Measurements from ENCODE around the gene EYS. TPM values are rescaled to one million over a fixed set of nuclear protein-coding genes. Genes with fewer than 3 reads are reported as not detected.

EYS gene
- total and polyA plus RNA-seq, 9 of the 15 experiments (the other 6 are each of a cell fraction or from before 2014, with no cell fraction given): 0.03 to 0.36 (median 0.10) TPM; not detected in 2

GRCh38 chr6:63773200-63773599 lies 1933.8 kb downstream of the EYS start:
- H4K20me1 ChIP-seq (replicated peaks; ENCODE audit: control insufficient read depth, insufficient read depth, low read length): no peaks in the 10 kb centered on the region
- H3K9me3 ChIP-seq (replicated peaks; ENCODE audit: control insufficient read depth, insufficient read depth, low read depth, low read length): no peaks in the 10 kb centered on the region
- H3K9ac ChIP-seq (ENCODE audit: insufficient read depth in 1 of 2, low read depth in 2 of 2, low read length in 2 of 2): no peak overlapping the region
- H3K4me2 ChIP-seq (ENCODE audit: insufficient read depth, low read length): no peak overlapping the region
- FAIRE-seq (no peak), DNase-seq (ENCODE audit: extremely low read depth in 1 of 4, low spot score in 3 of 4) (no peak), ATAC-seq (no peak)
- intact Hi-C loops (cut with micrococcal nuclease): no loop called here
- WGBS (ENCODE audit: insufficient coverage, low coverage, missing lambda C conversion rate): 0% methylated on average over 2 of the region's 2 CpGs
- H3K27me3 ChIP-seq (ENCODE audit: control insufficient read depth in 2 of 2, insufficient read depth in 2 of 2, low read length in 2 of 2): no peaks in the 10 kb centered on the region
- no peaks in the 10 kb centered on the region for H3K36me3 ChIP-seq (ENCODE audit: control insufficient read depth, insufficient read depth, low read length)
- H3K4me3 ChIP-seq: no peak overlapping the region
- ChIA-PET POLR2A (no interaction called here), CTCF (ENCODE audit: low intra/inter-chr PET ratio) (no interaction called here)
- TF ChIP-seq ZNF239 (CRISPR knock-in tag; IDR thresholded peaks at IDR 0.05): no peak
- no peak for TF ChIP-seq TSC22D4 (tag; IDR thresholded peaks at IDR 0.05)
- no peak for TF ChIP-seq ZNF121 (CRISPR knock-in tag; conservative IDR thresholded peaks at IDR 0.05)
- no peak for TF ChIP-seq ARNT (IDR thresholded peaks at IDR 0.05)
- no peak for TF ChIP-seq ZBTB7A (IDR thresholded peaks at IDR 0.05; ENCODE audit: borderline replicate concordance, control insufficient read depth, low read depth, low read length)
- no peak for TF ChIP-seq SMAD2 (IDR thresholded peaks at IDR 0.05; ENCODE audit: low read depth, low read length)
- no peak for TF ChIP-seq NUFIP1 (IDR thresholded peaks at IDR 0.05; ENCODE audit: partially characterized antibody)
- TF ChIP-seq ZNF124 (CRISPR knock-in tag; IDR thresholded peaks at IDR 0.05): no peak
- TF ChIP-seq, protein P1, sequence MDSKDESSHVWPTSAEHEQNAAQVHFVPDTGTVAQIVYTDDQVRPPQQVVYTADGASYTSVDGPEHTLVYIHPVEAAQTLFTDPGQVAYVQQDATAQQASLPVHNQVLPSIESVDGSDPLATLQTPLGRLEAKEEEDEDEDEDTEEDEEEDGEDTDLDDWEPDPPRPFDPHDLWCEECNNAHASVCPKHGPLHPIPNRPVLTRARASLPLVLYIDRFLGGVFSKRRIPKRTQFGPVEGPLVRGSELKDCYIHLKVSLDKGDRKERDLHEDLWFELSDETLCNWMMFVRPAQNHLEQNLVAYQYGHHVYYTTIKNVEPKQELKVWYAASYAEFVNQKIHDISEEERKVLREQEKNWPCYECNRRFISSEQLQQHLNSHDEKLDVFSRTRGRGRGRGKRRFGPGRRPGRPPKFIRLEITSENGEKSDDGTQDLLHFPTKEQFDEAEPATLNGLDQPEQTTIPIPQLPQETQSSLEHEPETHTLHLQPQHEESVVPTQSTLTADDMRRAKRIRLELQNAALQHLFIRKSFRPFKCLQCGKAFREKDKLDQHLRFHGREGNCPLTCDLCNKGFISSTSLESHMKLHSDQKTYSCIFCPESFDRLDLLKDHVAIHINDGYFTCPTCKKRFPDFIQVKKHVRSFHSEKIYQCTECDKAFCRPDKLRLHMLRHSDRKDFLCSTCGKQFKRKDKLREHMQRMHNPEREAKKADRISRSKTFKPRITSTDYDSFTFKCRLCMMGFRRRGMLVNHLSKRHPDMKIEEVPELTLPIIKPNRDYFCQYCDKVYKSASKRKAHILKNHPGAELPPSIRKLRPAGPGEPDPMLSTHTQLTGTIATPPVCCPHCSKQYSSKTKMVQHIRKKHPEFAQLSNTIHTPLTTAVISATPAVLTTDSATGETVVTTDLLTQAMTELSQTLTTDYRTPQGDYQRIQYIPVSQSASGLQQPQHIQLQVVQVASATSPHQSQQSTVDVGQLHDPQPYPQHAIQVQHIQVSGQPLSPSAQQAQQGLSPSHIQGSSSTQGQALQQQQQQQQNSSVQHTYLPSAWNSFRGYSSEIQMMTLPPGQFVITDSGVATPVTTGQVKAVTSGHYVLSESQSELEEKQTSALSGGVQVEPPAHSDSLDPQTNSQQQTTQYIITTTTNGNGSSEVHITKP (IDR thresholded peaks at IDR 0.05; ENCODE audit: partially characterized antibody): no peak
- H3K27ac ChIP-seq (ENCODE audit: extremely low read depth, low read depth, low read length): no peak overlapping the region
- no peaks in the 10 kb centered on the region for H3K9me1 ChIP-seq (ENCODE audit: control insufficient read depth, insufficient read depth, low read length)
- no TSS peak for BruUV-seq (replicated peaks)
- no peaks in the 10 kb centered on the region for H3K79me2 ChIP-seq (ENCODE audit: control insufficient read depth, insufficient read depth, low read length)
- in situ Hi-C loops (cut with MboI): no loop called here
- H2AFZ ChIP-seq (ENCODE audit: low read depth, low read length): no peak overlapping the region
- no peaks in the 10 kb centered on the region for H3K4me1 ChIP-seq (replicated peaks in 1 of 2; ENCODE audit: control insufficient read depth in 2 of 2, insufficient read depth in 2 of 2, low read length in 2 of 2)
